Measurements from ENCODE around the gene BCAR3.

Gene BCAR3

DNA sequence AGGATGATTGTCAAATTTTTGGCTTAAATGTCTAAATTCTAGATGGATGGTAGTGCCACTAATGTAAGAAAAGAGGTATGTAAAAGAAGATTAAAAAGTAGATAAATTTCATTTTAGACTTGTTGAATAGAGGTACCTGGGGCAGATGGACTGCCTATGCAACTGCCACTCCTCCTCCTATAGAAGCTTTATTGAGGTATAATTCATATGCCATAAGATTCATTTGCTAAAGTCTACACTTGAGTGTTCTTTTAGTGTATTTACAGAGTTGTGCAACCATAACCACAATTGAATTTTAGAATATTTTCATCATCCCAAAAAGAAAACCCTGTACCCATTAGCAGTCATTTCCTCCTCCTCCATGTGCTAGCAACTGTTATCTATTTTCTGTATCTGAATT is 163.1 kb downstream of the BCAR3 start:
- in situ Hi-C loops (cut with HindIII; ENCODE audit: low sequenced_read_pairs), result no loop called here

DNA sequence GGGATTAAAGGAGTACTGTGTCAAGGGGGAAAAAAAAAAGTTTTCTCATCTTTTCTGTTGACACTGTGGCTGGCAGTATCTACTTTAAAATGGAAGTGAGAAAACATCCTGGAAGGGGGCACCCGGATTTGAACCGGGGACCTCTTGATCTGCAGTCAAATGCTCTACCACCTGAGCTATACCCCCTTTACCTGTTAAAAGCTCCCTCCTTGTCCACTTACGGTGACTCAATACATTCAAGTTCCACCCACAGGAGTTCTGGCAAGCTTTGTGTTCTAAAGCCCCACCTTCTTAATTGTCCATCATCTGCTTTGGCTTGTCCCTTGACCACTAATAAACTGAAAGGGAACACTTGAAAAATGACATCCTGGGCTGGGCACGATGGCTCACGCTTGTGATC is 165.5 kb downstream of the BCAR3 start:
- in situ Hi-C loops (cut with HindIII; ENCODE audit: low sequenced_read_pairs), result no loop called here

All from endothelial cell of hepatic sinusoid (primary cell).